ENCODE data around the gene RAPGEF4. TPM values are rescaled to one million over a fixed set of nuclear protein-coding genes. Genes with fewer than 3 reads are reported as not detected.
"Not testable (repeated sequence)": the region's sequence is repeated elsewhere in the genome, so short reads cannot be mapped to it uniquely, and the experiment has no call there.

Gene RAPGEF4
- total RNA-seq, 1 donor from 2014 or later = 1.7 TPM

DNA sequence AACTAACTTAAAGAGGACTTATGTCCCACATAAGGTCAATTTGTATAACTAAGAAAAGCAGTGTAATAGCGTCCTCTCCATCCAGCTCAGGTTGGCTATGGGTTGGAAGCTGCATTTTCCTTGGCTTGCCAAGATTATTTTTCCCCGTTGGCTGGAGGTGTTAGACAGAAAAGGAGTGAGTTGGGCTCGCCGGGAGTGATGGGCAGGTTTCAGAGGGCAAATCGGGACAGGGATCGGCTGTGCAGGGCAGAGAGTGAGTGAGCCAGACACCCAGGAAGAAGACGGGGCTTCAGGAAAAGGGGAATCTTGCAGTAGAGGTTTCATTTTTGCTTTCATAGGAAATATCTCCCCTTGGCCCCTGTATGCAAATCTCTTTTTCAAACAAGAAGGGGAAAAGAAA is 298.5 kb downstream of the RAPGEF4 start:
- Mint-ChIP-seq H3K36me3 (ENCODE audit: low read depth) (no peaks in the 10 kb centered on the region), H3K27me3 (ENCODE audit: low read depth) (no peaks in the 10 kb centered on the region), H3K4me1 (no peaks in the 10 kb centered on the region), H3K9me3 (no peaks in the 10 kb centered on the region), H3K27ac (ENCODE audit: unreplicated experiment) (no peak overlapping the region), H3K4me3 (no peak overlapping the region)
- TF ChIP-seq, protein P1, sequence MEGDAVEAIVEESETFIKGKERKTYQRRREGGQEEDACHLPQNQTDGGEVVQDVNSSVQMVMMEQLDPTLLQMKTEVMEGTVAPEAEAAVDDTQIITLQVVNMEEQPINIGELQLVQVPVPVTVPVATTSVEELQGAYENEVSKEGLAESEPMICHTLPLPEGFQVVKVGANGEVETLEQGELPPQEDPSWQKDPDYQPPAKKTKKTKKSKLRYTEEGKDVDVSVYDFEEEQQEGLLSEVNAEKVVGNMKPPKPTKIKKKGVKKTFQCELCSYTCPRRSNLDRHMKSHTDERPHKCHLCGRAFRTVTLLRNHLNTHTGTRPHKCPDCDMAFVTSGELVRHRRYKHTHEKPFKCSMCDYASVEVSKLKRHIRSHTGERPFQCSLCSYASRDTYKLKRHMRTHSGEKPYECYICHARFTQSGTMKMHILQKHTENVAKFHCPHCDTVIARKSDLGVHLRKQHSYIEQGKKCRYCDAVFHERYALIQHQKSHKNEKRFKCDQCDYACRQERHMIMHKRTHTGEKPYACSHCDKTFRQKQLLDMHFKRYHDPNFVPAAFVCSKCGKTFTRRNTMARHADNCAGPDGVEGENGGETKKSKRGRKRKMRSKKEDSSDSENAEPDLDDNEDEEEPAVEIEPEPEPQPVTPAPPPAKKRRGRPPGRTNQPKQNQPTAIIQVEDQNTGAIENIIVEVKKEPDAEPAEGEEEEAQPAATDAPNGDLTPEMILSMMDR (conservative IDR thresholded peaks at IDR 0.05) = no peak
- DNase-seq (ENCODE audit: low read depth, low spot score) = no peak

DNA sequence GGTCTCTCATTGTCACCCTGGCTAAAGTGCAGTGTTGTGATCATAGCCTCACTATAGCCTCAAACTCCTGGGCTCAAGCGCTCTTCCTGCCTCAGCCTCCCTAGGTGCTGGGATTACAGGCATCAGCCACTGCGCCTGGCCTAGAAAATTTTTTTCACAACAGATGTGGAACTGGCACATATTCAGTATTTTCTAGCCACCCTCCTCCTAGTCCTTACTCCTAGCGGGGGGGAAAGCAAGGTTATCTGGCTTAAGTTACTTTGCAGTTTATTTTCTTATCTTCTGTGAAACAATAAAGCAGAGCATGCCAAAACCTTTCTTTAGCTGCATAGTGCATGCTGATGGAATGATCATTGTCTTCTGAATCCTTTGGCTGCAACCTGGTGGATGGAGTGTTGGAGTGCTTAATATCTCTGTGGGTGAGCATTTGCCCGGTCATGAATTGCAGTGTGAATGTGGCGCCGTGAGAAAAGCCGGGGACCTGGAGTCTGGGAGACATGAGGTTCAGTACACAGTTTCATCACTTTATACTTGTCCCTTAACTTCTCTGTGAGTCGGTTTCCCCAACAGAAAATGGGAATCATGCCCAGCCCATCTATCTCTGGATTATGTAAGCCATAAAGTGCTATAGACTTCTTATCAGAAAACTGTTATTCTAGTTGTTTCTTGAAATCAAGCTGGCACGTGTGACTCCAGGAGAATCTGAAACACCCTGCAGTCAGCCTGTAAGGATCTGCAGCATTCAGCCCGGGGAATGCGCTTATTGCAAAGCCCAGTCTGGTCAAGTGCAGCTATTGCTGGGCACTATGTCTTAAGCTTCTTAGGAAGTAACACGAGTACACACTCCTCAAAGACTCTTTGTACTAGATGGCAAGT is 301.8 kb downstream of the RAPGEF4 start:
- DNase-seq (ENCODE audit: low read depth, low spot score) = no peak
- no peaks in the 10 kb centered on the region for H3K27me3 Mint-ChIP-seq (ENCODE audit: low read depth)
- H3K27ac Mint-ChIP-seq (ENCODE audit: unreplicated experiment) = no peak overlapping the region
- no peaks in the 10 kb centered on the region for H3K9me3 Mint-ChIP-seq
- H3K4me1 Mint-ChIP-seq = no peaks in the 10 kb centered on the region
- no peak overlapping the region for H3K4me3 Mint-ChIP-seq
- TF ChIP-seq, protein P1 (conservative IDR thresholded peaks at IDR 0.05) = no peak
- no peaks in the 10 kb centered on the region for H3K36me3 Mint-ChIP-seq (ENCODE audit: low read depth)

DNA sequence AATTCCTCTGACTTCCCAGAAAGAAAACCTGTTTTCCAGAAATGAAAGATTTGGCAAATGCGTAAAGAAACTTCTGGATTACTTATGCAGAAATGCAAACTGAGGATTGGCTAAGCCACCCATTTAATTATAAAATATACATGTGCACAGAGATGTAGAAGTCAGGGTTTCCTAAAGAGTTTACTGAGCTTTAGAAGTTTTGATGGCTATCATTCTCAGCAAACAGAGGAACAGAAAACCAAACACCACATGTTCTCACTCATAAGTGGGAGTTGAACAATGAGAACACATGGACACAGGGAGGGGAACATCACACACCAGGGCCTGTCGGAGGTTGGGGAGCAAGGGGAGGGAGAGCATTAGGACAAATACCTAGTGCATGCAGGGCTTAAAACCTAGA is 302.6 kb downstream of the RAPGEF4 start:
- H3K27ac Mint-ChIP-seq (ENCODE audit: unreplicated experiment); H3K27me3 Mint-ChIP-seq (ENCODE audit: low read depth); H3K4me1 Mint-ChIP-seq; H3K9me3 Mint-ChIP-seq; H3K36me3 Mint-ChIP-seq (ENCODE audit: low read depth); DNase-seq (ENCODE audit: low read depth, low spot score); H3K4me3 Mint-ChIP-seq: not testable (repeated sequence)

DNA sequence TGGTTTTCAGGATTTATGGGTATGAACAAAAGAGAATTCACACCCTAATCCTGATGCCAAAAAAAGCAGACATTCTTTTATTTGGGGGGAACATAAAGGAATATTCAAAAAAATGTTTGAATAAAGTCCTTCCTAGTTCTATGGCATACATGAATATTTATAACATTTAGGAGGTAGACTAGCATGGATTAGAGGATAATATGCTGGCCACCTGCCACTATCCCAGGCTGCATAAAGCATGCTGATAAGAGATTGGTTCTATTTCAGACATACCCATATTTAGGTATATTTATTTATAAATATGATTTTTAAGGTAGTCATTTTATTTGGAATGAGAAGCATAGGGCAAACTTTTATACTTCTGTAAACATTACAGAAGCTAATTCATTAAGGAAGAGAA is 305.1 kb downstream of the RAPGEF4 start:
- Mint-ChIP-seq H3K9me3 (no peaks in the 10 kb centered on the region), H3K36me3 (ENCODE audit: low read depth) (no peaks in the 10 kb centered on the region)
- TF ChIP-seq, protein P1 (conservative IDR thresholded peaks at IDR 0.05) = no peak

DNA sequence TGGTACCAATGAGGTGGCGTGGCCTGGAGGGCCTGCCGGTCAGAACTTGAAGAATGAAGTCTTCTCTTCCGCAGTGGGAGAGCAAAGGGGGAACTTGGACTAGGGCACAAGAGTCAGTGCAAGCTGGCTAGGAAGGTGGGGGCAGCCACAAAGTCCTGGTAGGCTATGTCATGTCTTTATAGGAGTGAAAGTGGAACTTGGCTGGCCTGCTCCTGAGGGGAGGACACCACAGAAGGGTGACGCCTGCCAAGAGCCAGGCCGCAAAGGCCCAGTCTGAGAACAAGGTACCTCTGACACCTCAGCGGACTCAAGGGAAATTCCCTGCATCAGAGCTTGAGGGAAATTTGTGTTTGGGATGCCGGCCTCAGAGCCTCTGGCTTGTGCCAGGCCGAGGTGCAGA is 307.8 kb downstream of the RAPGEF4 start:
- TF ChIP-seq, protein P1 (conservative IDR thresholded peaks at IDR 0.05) = no peak
- peaks cover 7% of the 10 kb centered on the region for H3K4me1 Mint-ChIP-seq
- H3K9me3 Mint-ChIP-seq = no peaks in the 10 kb centered on the region
- H3K4me3 Mint-ChIP-seq = no peak overlapping the region
- no peak overlapping the region for H3K27ac Mint-ChIP-seq (ENCODE audit: unreplicated experiment)
- DNase-seq (ENCODE audit: low read depth, low spot score) = no peak
- no peaks in the 10 kb centered on the region for H3K27me3 Mint-ChIP-seq (ENCODE audit: low read depth)
- H3K36me3 Mint-ChIP-seq (ENCODE audit: low read depth) = no peaks in the 10 kb centered on the region

More for the DNA sequence above, 305.1 kb downstream of the RAPGEF4 start:
- no peak for DNase-seq (ENCODE audit: low read depth, low spot score)
- no peak overlapping the region for H3K27ac Mint-ChIP-seq (ENCODE audit: unreplicated experiment)
- no peak overlapping the region for H3K4me3 Mint-ChIP-seq
- H3K27me3 Mint-ChIP-seq (ENCODE audit: low read depth) = no peaks in the 10 kb centered on the region
- no peaks in the 10 kb centered on the region for H3K4me1 Mint-ChIP-seq

DNA sequence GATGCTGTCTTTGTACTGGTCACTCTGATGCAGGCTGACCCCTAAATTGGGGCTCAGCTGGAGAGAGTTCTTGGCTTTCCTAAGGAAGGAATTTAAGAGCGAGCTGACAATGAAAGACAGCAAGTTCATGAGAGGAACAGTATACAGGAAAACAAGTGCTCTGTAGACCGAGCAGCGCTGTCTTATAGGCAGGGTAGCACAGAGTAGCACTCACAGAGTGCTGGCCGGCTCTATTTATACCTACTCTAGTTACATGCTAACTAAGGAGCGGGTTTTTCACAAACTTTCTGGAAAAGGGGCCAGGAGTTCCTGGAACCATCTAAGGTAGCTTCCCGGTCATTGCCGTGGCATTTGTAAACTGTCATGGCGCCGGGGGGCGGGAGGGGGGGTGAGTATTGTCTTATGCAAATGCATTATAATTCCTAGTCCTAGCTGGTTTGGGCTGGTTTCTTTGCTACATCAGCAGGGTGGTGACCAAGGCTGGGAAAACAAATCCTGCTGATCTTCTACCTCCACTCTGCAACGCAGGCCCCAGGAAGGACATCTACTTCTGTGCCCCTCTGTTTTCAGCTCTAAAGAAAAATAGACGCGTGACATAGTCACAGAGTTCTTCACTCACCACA is 308.4 kb downstream of the RAPGEF4 start:
- H3K4me3 Mint-ChIP-seq = no peak overlapping the region
- DNase-seq (ENCODE audit: low read depth, low spot score) = no peak
- no peak overlapping the region for H3K27ac Mint-ChIP-seq (ENCODE audit: unreplicated experiment)
- H3K36me3 Mint-ChIP-seq (ENCODE audit: low read depth) = no peaks in the 10 kb centered on the region
- TF ChIP-seq, protein P1 (conservative IDR thresholded peaks at IDR 0.05) = no peak
- no peaks in the 10 kb centered on the region for H3K27me3 Mint-ChIP-seq (ENCODE audit: low read depth)
- H3K4me1 Mint-ChIP-seq = peaks cover 7% of the 10 kb centered on the region
- H3K9me3 Mint-ChIP-seq = no peaks in the 10 kb centered on the region
